H1 (cell line): ENCODE measurements around the gene ATP10D. TPM values are rescaled to one million over a fixed set of nuclear protein-coding genes. Genes with fewer than 3 reads are reported as not detected.

ENCODE experiments used
- CTCF ChIA-PET: fragments of 300-600 bp; sonication (Branson Sonifier 250); formaldehyde crosslinking; loops from one replicate; lab custom pipeline; 2021; ENCODE audit not compliant: partially characterized antibody; lab: Charles Lee
- POLR2A ChIA-PET: fragments of 300-600 bp; sonication (Branson Sonifier 250); formaldehyde crosslinking; loops from one replicate; lab custom pipeline; 2021; ENCODE audit warnings: inconsistent platforms; ENCODE audit not compliant: partially characterized antibody; lab: Charles Lee
- DNase-seq, 2 experiments: peaks; one replicate each; pipeline versions ENCODE4 v3.0.0 to v3.0.0-alpha.2; 2010 to 2022; ENCODE audit warnings: low spot score in 2 of 2, low read depth in 1 of 2, mixed read lengths in 1 of 2
- FAIRE-seq: peaks from 2 replicates; lab custom pipeline; 2011; peaks lifted over from hg19 to GRCh38; lab: Jason Lieb, UNC
- H2AFZ ChIP-seq: 2 replicates; pipeline ENCODE4 v1.8.1; 2012; ENCODE audit warnings: low read length, inconsistent platforms
- H2AK5ac ChIP-seq: 2 replicates; pipeline ENCODE4 v1.6.1; 2013; ENCODE audit warnings: low read depth, low read length
- H2BK120ac ChIP-seq: replicated peaks from 2 replicates; pipeline ENCODE3; 2013; ENCODE audit warnings: low read depth, low read length, inconsistent platforms
- H2BK12ac ChIP-seq: 2 replicates; pipeline ENCODE4 v1.6.1; 2013; ENCODE audit warnings: low read depth, low read length
- H2BK15ac ChIP-seq: 2 replicates; pipeline ENCODE4 v1.6.1; 2013; ENCODE audit warnings: low read length
- H2BK20ac ChIP-seq: 2 replicates; pipeline ENCODE4 v1.6.1; 2013; ENCODE audit warnings: low read length
- H2BK5ac ChIP-seq: 2 replicates; pipeline ENCODE4 v1.6.1; 2013; ENCODE audit warnings: low read depth, low read length
- H3K14ac ChIP-seq: 2 replicates; pipeline ENCODE4 v1.6.1; 2013; ENCODE audit warnings: inconsistent platforms; ENCODE audit not compliant: insufficient read length
- H3K18ac ChIP-seq: 2 replicates; pipeline ENCODE4 v1.6.1; 2013; ENCODE audit warnings: low read length; ENCODE audit errors: extremely low read depth
- H3K23ac ChIP-seq: 2 replicates; pipeline ENCODE4 v1.6.1; 2013; ENCODE audit warnings: inconsistent platforms; ENCODE audit not compliant: insufficient read length
- H3K23me2 ChIP-seq: 2 replicates; pipeline ENCODE4 v1.6.1; 2013; ENCODE audit warnings: low read depth, low read length
- H3K27ac ChIP-seq: 2 replicates; pipeline ENCODE4 v1.6.1; 2011; ENCODE audit warnings: low read depth, low read length, inconsistent platforms
- H3K27me3 ChIP-seq, 4 experiments: replicated peaks in 1 of 4; 1 replicate in 1 of 4; 2 replicates in 3 of 4; pipeline versions ENCODE4 v1.6.1 to v1.8.1; 2011 to 2013; ENCODE audit warnings: low read length in 3 of 4, mild to moderate bottlenecking in 3 of 4, inconsistent platforms in 2 of 4, mixed read lengths in 2 of 4, moderate library complexity in 1 of 4; ENCODE audit not compliant: control insufficient read depth in 3 of 4, insufficient read depth in 3 of 4; ENCODE audit errors: extremely low read depth in 1 of 4
- H3K36me3 ChIP-seq, 4 experiments: 2 replicates each; pipeline versions ENCODE4 v1.6.1 to v1.8.1; 2011 to 2013; ENCODE audit warnings: mild to moderate bottlenecking in 4 of 4, low read length in 3 of 4, moderate library complexity in 2 of 4, control low read depth in 1 of 4, inconsistent platforms in 1 of 4; ENCODE audit not compliant: insufficient read depth in 4 of 4, control insufficient read depth in 2 of 4
- H3K4ac ChIP-seq: replicated peaks from 2 replicates; pipeline ENCODE3; 2013; ENCODE audit warnings: low read length, low read depth, mixed read lengths, inconsistent platforms; ENCODE audit not compliant: insufficient read length
- H3K4me1 ChIP-seq, 4 experiments: replicated peaks in 1 of 4; 1 replicate in 1 of 4; 2 replicates in 3 of 4; pipeline versions ENCODE4 v1.6.1 to v1.8.1; 2011 to 2013; ENCODE audit warnings: low read length in 3 of 4, inconsistent platforms in 2 of 4, mixed read lengths in 1 of 4; ENCODE audit not compliant: insufficient read depth in 4 of 4, control insufficient read depth in 3 of 4
- H3K4me2 ChIP-seq, 2 experiments: 2 replicates each; pipeline versions ENCODE4 v1.6.1 to v1.8.1; 2011 to 2013; ENCODE audit warnings: low read depth in 2 of 2, low read length in 2 of 2, control low read depth in 1 of 2, inconsistent platforms in 1 of 2, mild to moderate bottlenecking in 1 of 2; ENCODE audit not compliant: insufficient read depth in 1 of 2
- H3K4me3 ChIP-seq, 4 experiments: fragments of 200-600, 300-600 bp in 1 of 4; sonication (generic), shearing (Covaris generic), sonication (Bioruptor Twin) in 1 of 4; 2 replicates each; pipeline versions ENCODE4 v1.5.1 to v1.8.1; 2011 to 2016; ENCODE audit warnings: low read length in 4 of 4, low read depth in 3 of 4, control low read depth in 2 of 4, inconsistent platforms in 2 of 4, mild to moderate bottlenecking in 2 of 4, mixed read lengths in 1 of 4, moderate library complexity in 1 of 4; ENCODE audit not compliant: insufficient read depth in 2 of 4; ENCODE audit errors: extremely low read depth in 1 of 4
- H3K56ac ChIP-seq: replicated peaks from 2 replicates; pipeline ENCODE3; 2013; ENCODE audit warnings: low read depth, mild to moderate bottlenecking, mixed read lengths, low read length, inconsistent platforms; ENCODE audit not compliant: insufficient read length
- H3K79me1 ChIP-seq: 2 replicates; pipeline ENCODE4 v1.6.1; 2013; ENCODE audit warnings: low read depth, low read length, control low read depth
- H3K79me2 ChIP-seq, 2 experiments: 2 replicates each; pipeline versions ENCODE4 v1.6.1 to v1.8.1; 2012 to 2013; ENCODE audit warnings: low read length in 2 of 2, mild to moderate bottlenecking in 2 of 2, inconsistent platforms in 1 of 2; ENCODE audit not compliant: insufficient read depth in 2 of 2, control insufficient read depth in 1 of 2
- H3K9ac ChIP-seq, 4 experiments: replicated peaks in 1 of 4; 1 replicate in 1 of 4; 2 replicates in 3 of 4; pipeline versions ENCODE4 v1.6.1 to v1.8.1; 2011 to 2013; ENCODE audit warnings: low read depth in 3 of 4, low read length in 3 of 4, control low read depth in 2 of 4, mild to moderate bottlenecking in 2 of 4, moderate library complexity in 2 of 4, inconsistent platforms in 1 of 4; ENCODE audit errors: extremely low read depth in 1 of 4
- H3K9me3 ChIP-seq, 2 experiments: 2 replicates each; pipeline versions ENCODE4 v1.6.1 to v1.8.1; 2012 to 2013; ENCODE audit warnings: mild to moderate bottlenecking in 2 of 2, moderate library complexity in 2 of 2, control low read depth in 1 of 2, inconsistent platforms in 1 of 2, low read depth in 1 of 2, low read length in 1 of 2, mixed read lengths in 1 of 2; ENCODE audit not compliant: insufficient read depth in 2 of 2
- H4K20me1 ChIP-seq, 2 experiments: replicated peaks in 1 of 2; 2 replicates each; pipeline versions ENCODE3 to v1.8.1; 2011 to 2013; ENCODE audit warnings: inconsistent platforms in 2 of 2, low read length in 2 of 2, mild to moderate bottlenecking in 1 of 2; ENCODE audit not compliant: insufficient read depth in 2 of 2, control insufficient read depth in 1 of 2
- H4K5ac ChIP-seq: 2 replicates; pipeline ENCODE4 v1.6.1; 2013; ENCODE audit warnings: low read length, low read depth, mixed read lengths, inconsistent platforms; ENCODE audit not compliant: insufficient read length
- H4K8ac ChIP-seq: 2 replicates; pipeline ENCODE4 v1.8.0; 2013; ENCODE audit warnings: mild to moderate bottlenecking, moderate library complexity, low read length, inconsistent platforms; ENCODE audit not compliant: insufficient read depth; ENCODE audit errors: extremely low read depth
- H4K91ac ChIP-seq: replicated peaks from 2 replicates; pipeline ENCODE3; 2013; ENCODE audit warnings: low read length, mixed read lengths, inconsistent platforms; ENCODE audit not compliant: insufficient read length
- CBX8 ChIP-seq: fragments of 300-800, 300-1000 bp; sonication (generic); IDR thresholded peaks from 2 replicates; pipeline ENCODE4 v1.7.1; 2016; ENCODE audit warnings: low read depth, low read length, borderline replicate concordance
- EZH2 ChIP-seq: fragments of 200-600 bp; sonication (generic); IDR thresholded peaks from 2 replicates; pipeline ENCODE4 v1.7.1; 2012; ENCODE audit warnings: low read depth, mild to moderate bottlenecking, moderate library complexity, low read length, inconsistent platforms; ENCODE audit not compliant: severe bottlenecking
- KDM5A ChIP-seq: fragments of 200-600 bp; IDR thresholded peaks from 2 replicates; pipeline ENCODE4 v1.7.1; 2012; ENCODE audit warnings: mild to moderate bottlenecking, low read length, inconsistent platforms, mixed read lengths
- WGBS, 2 experiments: shearing (Covaris generic) in 1 of 2; methylation state at CpG; one replicate each; pipeline versions ENCODE4 v1.1.6 to v1.1.7; 2013 to 2015; ENCODE audit warnings: low lambda C conversion rate in 2 of 2, mixed read lengths in 2 of 2, inconsistent platforms in 1 of 2, low coverage in 1 of 2, missing lambda C conversion rate in 1 of 2; ENCODE audit not compliant: insufficient replicate concordance in 2 of 2, insufficient coverage in 1 of 2, insufficient read length in 1 of 2; ENCODE audit errors: extremely low coverage in 1 of 2, missing lambda C conversion rate in 1 of 2; 5-methylcytosine and 5-hydroxymethylcytosine counted together
- polyA plus RNA-seq, 7 experiments: library from polyadenylated mRNA; depleted of rRNA in 3 of 7; stranded (reverse) in 5 of 7; unstranded in 2 of 7; fragments of >200 nt in 5 of 7; fragments of 200-250 nt in 2 of 7; gene quantifications; 1 replicate in 5 of 7; 2 replicates in 1 of 7; 4 replicates in 1 of 7; pipeline versions ENCODE4 v1.2.1 to v1.2.3, GENCODE V29; 2011 to 2013; ENCODE audit warnings: missing spikeins in 2 of 7, mixed read lengths in 2 of 7
- total RNA-seq: library from RNA; stranded (reverse); fragmentation: NEBNext Ultra II Directional; extraction: Animal tissue kit (Norgen Biotek cat#: 25700); gene quantifications from 2 replicates; pipeline ENCODE4 v1.2.1, GENCODE V29; 2021

The ATP10D gene
- total and polyA plus RNA-seq, 2 of the 8 experiments (the other 6 are each of a cell fraction or from before 2014, with no cell fraction given): 2.9 to 5.9 TPM

DNA sequence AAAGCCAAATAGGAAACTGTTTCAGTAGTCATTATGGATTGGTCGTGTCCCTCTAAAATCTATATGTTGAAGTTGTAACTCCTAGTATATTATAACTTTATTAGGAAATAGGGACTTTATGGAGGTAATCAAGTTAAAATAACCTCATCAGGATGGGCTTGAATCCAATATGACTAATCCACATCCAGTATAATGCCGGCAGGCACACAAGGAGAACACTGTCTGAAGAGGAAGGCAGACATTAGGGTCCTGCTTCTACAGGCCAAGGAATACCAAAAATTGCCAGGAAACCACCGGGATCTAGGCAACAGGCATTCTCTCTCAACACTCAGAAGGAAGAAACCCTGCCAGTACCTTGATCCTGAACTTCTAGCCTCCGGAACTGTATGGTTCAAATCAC lies 130.3 kb downstream of the ATP10D start:
- H2BK12ac ChIP-seq: no peak overlapping the region
- H3K4ac ChIP-seq: no peak overlapping the region
- H2AK5ac ChIP-seq: no peak overlapping the region
- H3K27ac ChIP-seq: no peak overlapping the region
- H2AFZ ChIP-seq: no peak overlapping the region
- DNase-seq: no peak
- ChIA-PET POLR2A (no interaction called here), CTCF (no interaction called here)
- H2BK15ac ChIP-seq: no peak overlapping the region
- 80% methylated on average over 4 of the region's 4 CpGs; no CpG with 5 or more reads in 1 of the 2 experiments for WGBS, 2 experiments
- H3K23me2 ChIP-seq: no peaks in the 10 kb centered on the region
- no peak overlapping the region for H4K91ac ChIP-seq
- H3K79me1 ChIP-seq: no peaks in the 10 kb centered on the region
- no peak overlapping the region for H2BK20ac ChIP-seq
- no peak for TF ChIP-seq KDM5A
- no peak for TF ChIP-seq CBX8
- TF ChIP-seq EZH2: no peak
- no peaks in the 10 kb centered on the region for H3K4me1 ChIP-seq
- no peaks in the 10 kb centered on the region for H3K27me3 ChIP-seq
- no peak overlapping the region for H3K18ac ChIP-seq
- no peak overlapping the region for H3K56ac ChIP-seq
- no peak overlapping the region for H3K4me2 ChIP-seq
- no peak overlapping the region for H4K5ac ChIP-seq
- H3K79me2 ChIP-seq: no peaks in the 10 kb centered on the region
- H3K9ac ChIP-seq: no peak overlapping the region
- H3K14ac ChIP-seq: no peak overlapping the region
- no peaks in the 10 kb centered on the region; a peak in 1 of 8 replicates for H3K36me3 ChIP-seq
- H4K20me1 ChIP-seq: no peaks in the 10 kb centered on the region
- no peak overlapping the region for H3K4me3 ChIP-seq
- no peak for FAIRE-seq
- no peaks in the 10 kb centered on the region for H3K9me3 ChIP-seq
- no peak overlapping the region for H2BK5ac ChIP-seq
- H2BK120ac ChIP-seq: no peak overlapping the region
- no peak overlapping the region for H4K8ac ChIP-seq
- no peak overlapping the region for H3K23ac ChIP-seq
